Kidney capillary endothelial cell (primary cell): ENCODE measurements around the gene AGBL4.
"Not testable (repeated sequence)": the region's sequence is repeated elsewhere in the genome, so short reads cannot be mapped to it uniquely, and the experiment has no call there.

Source experiments
- DNase-seq: peaks from one replicate; pipeline ENCODE4 v3.0.0-alpha.2; 2018; ENCODE audit warnings: low spot score

The AGBL4 gene

GRCh38 chr1:48532976-48533375 is 1490.8 kb downstream of the AGBL4 start:
- DNase-seq, result peak; percentile 9

- peak; percentile 43 for DNase-seq
Observed at GRCh38 chr1:48530727-48531351, 1492.9 kb downstream of the AGBL4 start.

- DNase-seq, result no peak
Observed at GRCh38 chr1:48527051-48527450, 1496.7 kb downstream of the AGBL4 start.

GRCh38 chr1:48526008-48526710 is 1497.6 kb downstream of the AGBL4 start:
- DNase-seq, result no peak

- DNase-seq, result no peak
Observed at GRCh38 chr1:48524892-48525467, 1498.8 kb downstream of the AGBL4 start.

GRCh38 chr1:48523558-48523957 is 1500.2 kb downstream of the AGBL4 start:
- no peak for DNase-seq

GRCh38 chr1:48519896-48520295 is 1503.9 kb downstream of the AGBL4 start:
- not testable (repeated sequence) for DNase-seq

GRCh38 chr1:48506870-48507269 is 1516.9 kb downstream of the AGBL4 start:
- DNase-seq, result no peak

- no peak for DNase-seq
Observed at GRCh38 chr1:48500541-48501450, 1523.0 kb downstream of the AGBL4 start.

- no peak for DNase-seq
Observed at GRCh38 chr1:48499211-48499735, 1524.5 kb downstream of the AGBL4 start.

- peak; percentile 66 for DNase-seq
Observed at GRCh38 chr1:48498096-48498791, 1525.5 kb downstream of the AGBL4 start.

- no peak for DNase-seq
Observed at GRCh38 chr1:48495911-48496310, 1527.8 kb downstream of the AGBL4 start.

- no peak for DNase-seq
Observed at GRCh38 chr1:48495166-48495565, 1528.6 kb downstream of the AGBL4 start.

GRCh38 chr1:48493970-48494769 is 1529.6 kb downstream of the AGBL4 start:
- peak; percentile 16 for DNase-seq

GRCh38 chr1:48493041-48493440 is 1530.7 kb downstream of the AGBL4 start:
- no peak for DNase-seq

GRCh38 chr1:48492392-48492791 is 1531.4 kb downstream of the AGBL4 start:
- no peak for DNase-seq

- no peak for DNase-seq
Observed at GRCh38 chr1:48488721-48489120, 1535.0 kb downstream of the AGBL4 start.
